Activated CD8-positive, alpha-beta memory T cell treated with anti-CD3 and anti-CD28 coated beads, Interleukin-2, amount 10 ng/mL, durations not matched to agents 7 days and 5 days (primary cell): ENCODE data around the gene CERS6. TPM values are rescaled to one million over a fixed set of nuclear protein-coding genes. Genes with fewer than 3 reads are reported as not detected.

Experiments
- ATAC-seq: fragments of 150-1000 bp; cut with Tn5 transposase; one replicate; pipeline ENCODE4 v1.10.0; 2021; ENCODE audit warnings: moderate library complexity
- CTCF ChIA-PET: fragments of 350-600 bp; sonication (Branson Sonifier 250); formaldehyde crosslinking; loops from one replicate; lab custom pipeline; 2021; ENCODE audit warnings: antibody characterized with exemption; lab: Charles Lee
- DNase-seq: peaks from one replicate; pipeline ENCODE4 v3.0.0-alpha.2; 2020
- H3K27ac Mint-ChIP-seq: one replicate; pipeline ENCODE4 v1.8.0; 2021; ENCODE audit warnings: mild to moderate bottlenecking, mixed read lengths
- H3K27me3 Mint-ChIP-seq: one replicate; pipeline ENCODE4 v1.8.0; 2021; ENCODE audit warnings: mixed read lengths
- H3K36me3 Mint-ChIP-seq: one replicate; pipeline ENCODE4 v1.8.0; 2021; ENCODE audit warnings: mild to moderate bottlenecking, mixed read lengths
- H3K4me1 Mint-ChIP-seq: one replicate; pipeline ENCODE4 v1.8.0; 2021; ENCODE audit warnings: mixed read lengths
- H3K4me3 Mint-ChIP-seq: one replicate; pipeline ENCODE4 v1.8.0; 2021; ENCODE audit warnings: mild to moderate bottlenecking, moderate library complexity, mixed read lengths
- H3K9me3 Mint-ChIP-seq: one replicate; pipeline ENCODE4 v1.8.0; 2022; ENCODE audit warnings: low read depth, mixed read lengths
- total RNA-seq, 2 experiments: library from RNA; stranded (reverse); gene quantifications; one replicate each; pipeline ENCODE4 v1.2.3, GENCODE V29; 2021

The CERS6 gene
- total RNA-seq, 2 experiments from 2014 or later, result 5.0 to 12.7 TPM

DNA sequence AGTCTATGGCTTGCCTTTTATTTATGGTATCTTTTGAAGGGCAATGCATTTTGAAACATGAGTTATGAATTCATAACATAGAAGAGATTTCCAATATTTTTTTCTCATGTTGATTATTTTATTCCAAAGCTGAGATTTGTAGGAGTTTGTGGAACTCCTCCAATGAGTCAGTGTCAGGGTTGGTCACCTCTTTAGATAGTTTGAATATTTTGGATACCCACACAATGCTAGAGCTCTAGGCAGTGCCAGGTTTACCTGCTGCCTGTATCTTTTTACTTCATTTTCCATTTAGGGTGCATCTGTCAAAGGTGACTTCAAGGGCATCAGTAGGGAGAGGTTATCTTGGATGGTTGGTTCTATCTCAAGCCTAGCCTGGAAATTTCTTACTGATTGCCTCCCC is 152.7 kb downstream of the CERS6 start:
- no peak overlapping the region for H3K27ac Mint-ChIP-seq
- ATAC-seq (no peak), DNase-seq (no peak)
- no peaks in the 10 kb centered on the region for H3K4me1 Mint-ChIP-seq
- peaks cover 8% of the 10 kb centered on the region for H3K36me3 Mint-ChIP-seq
- H3K4me3 Mint-ChIP-seq, result no peak overlapping the region
- CTCF ChIA-PET, result no interaction called here
- H3K9me3 Mint-ChIP-seq, result peaks cover 6% of the 10 kb centered on the region
- H3K27me3 Mint-ChIP-seq, result no peaks in the 10 kb centered on the region

DNA sequence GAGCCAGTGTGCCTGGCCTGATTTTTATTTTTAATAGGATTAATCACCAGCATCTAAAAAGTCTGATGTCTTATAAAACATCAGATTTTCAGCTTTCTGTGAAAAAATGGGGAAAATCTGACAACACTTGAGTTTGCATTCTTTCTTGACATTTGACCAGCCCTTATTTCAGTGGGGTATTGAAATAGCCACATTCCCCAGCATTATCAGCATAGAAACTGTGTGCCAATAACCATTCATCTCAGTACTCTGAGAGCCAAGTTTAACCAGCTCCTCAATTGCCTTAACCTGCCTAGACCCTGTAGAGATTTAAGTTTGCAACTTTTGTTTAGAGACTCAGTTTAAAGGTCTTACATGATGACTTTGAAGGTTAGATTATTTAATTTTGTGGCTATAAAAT is 155.0 kb downstream of the CERS6 start:
- H3K27ac Mint-ChIP-seq, result no peak overlapping the region
- H3K4me1 Mint-ChIP-seq, result no peaks in the 10 kb centered on the region
- no peak overlapping the region for H3K4me3 Mint-ChIP-seq
- ATAC-seq (no peak), DNase-seq (no peak)
- H3K27me3 Mint-ChIP-seq, result no peaks in the 10 kb centered on the region
- H3K9me3 Mint-ChIP-seq, result no peaks in the 10 kb centered on the region
- CTCF ChIA-PET, result no interaction called here
- peaks cover 2% of the 10 kb centered on the region for H3K36me3 Mint-ChIP-seq

DNA sequence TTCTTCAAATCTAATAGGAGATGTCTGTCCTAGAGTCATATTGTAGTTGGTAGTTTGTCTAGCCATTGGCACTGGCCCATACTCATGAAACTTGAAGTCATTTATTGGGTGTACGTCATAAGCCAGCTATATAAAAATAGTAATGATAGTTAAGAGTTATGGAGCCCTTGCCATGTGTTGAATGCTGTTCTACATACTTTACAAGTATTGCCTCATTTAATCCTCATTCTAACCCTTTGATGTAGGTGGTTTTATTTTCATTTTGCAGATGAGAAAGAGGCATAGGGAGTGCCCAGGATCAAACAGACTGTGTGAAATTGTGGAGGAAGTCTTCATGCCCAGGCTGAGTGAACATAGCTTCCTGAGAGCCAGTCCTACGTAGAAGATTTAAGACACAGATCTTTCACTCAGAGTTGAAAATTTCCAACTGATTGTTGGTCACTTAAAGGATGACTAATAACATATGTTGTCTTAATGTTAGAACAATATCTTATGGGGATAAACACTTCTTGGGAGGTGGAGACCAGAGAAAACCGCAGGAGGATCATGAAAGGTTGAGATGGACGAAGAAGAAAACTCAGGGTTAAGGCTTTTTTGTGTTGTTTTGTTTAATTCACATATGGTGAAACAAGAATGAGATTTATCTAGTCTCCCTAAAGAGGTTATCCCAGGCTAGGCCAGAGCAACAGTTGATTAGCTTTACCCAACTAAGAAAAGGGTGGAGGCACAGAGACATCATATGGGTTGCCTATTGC is 156.0 kb downstream of the CERS6 start:
- no peaks in the 10 kb centered on the region for H3K4me1 Mint-ChIP-seq
- CTCF ChIA-PET, result no interaction called here
- H3K27me3 Mint-ChIP-seq, result no peaks in the 10 kb centered on the region
- DNase-seq, result no peak
- ATAC-seq, result no peak
- no peak overlapping the region for H3K27ac Mint-ChIP-seq
- H3K4me3 Mint-ChIP-seq, result no peak overlapping the region
- H3K9me3 Mint-ChIP-seq, result no peaks in the 10 kb centered on the region
- no peaks in the 10 kb centered on the region for H3K36me3 Mint-ChIP-seq

DNA sequence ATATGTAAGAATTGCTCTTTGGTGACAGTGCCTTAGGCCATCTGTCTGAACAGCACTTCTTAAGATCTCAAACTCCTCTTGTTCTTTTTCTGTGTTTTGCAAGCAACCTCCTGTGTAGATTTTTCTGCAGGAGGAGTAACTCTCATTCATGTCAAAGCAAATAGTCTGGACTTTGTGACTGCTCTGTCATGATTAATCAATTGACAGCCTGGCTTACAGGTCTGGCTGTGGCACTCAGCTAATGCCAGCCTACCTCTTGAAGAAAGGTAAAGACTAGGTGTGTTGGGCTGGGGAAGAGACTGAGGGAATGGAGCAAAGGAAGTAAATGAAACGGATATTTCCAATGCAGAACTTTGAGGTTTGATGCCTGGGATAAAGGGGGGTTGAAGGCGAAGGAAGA is 156.6 kb downstream of the CERS6 start:
- ATAC-seq, result no peak
- no peak overlapping the region for H3K27ac Mint-ChIP-seq
- no peaks in the 10 kb centered on the region for H3K36me3 Mint-ChIP-seq
- no peak for DNase-seq
- CTCF ChIA-PET, result no interaction called here
- no peaks in the 10 kb centered on the region for H3K27me3 Mint-ChIP-seq
- H3K4me3 Mint-ChIP-seq, result no peak overlapping the region
- no peaks in the 10 kb centered on the region for H3K9me3 Mint-ChIP-seq
- no peaks in the 10 kb centered on the region for H3K4me1 Mint-ChIP-seq

DNA sequence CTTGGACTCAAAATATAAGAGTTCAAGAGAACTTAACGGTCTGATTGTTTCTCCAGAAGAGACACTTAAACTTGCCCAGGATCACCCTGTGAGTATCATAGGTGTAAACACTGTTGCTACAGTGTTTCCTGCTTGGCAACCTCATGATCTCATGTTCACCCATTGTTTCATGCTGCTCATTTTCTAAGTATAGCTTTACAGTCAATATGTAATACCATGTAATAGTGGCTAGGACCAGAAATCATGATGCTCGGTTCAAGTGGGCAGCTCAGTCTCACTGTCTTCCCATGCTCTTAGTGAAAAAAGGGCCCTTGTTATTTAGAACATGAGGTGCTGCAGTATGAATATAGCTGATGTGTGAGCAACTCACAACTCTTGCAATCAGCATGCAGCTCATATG is 157.5 kb downstream of the CERS6 start:
- Mint-ChIP-seq H3K4me3 (no peak overlapping the region), H3K27me3 (no peaks in the 10 kb centered on the region), H3K9me3 (no peaks in the 10 kb centered on the region), H3K4me1 (no peaks in the 10 kb centered on the region), H3K36me3 (no peaks in the 10 kb centered on the region), H3K27ac (no peak overlapping the region)
- ATAC-seq (no peak), DNase-seq (no peak)
- CTCF ChIA-PET, result no interaction called here

DNA sequence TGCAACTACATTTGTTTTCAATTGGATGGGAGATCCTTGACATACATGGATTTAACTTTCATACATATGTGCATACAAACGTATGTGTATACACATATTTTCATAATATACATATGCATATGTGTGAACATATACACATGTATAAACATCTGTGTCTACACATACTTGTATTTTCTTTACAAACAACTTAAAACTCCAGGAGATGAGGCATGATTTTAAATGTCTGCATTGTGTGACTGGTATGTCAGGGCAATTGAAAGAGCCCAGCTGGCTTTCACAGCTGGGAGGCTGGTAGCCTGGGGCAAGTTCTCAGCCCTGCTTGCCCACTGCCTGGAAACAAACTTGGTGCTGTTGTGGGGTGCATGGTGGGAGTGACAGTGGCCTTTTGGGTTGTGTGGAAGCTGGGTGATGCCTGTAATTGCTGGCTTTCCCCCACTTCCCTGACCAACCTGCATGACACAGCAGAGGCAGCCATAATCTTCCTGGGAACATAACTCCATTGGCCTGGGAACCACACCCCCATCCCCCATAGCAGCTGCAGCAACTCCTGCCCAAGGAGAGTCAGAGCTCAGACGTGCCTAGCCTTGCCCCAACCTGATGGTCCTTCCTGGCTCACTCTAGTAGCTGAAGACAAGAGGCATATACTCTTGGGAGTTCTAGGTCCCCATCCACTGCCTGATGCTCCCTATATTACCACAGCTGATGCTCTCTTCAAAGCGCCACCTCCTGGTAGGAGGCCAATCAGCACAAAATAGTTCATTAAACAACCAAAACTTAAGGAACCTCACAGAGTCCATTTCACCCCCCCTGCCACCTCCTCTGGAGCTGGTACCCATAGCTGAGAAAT is 158.3 kb downstream of the CERS6 start:
- CTCF ChIA-PET, result no interaction called here
- Mint-ChIP-seq H3K9me3 (no peaks in the 10 kb centered on the region), H3K4me3 (no peak overlapping the region), H3K4me1 (no peaks in the 10 kb centered on the region), H3K27ac (no peak overlapping the region), H3K27me3 (no peaks in the 10 kb centered on the region), H3K36me3 (no peaks in the 10 kb centered on the region)
- DNase-seq (no peak), ATAC-seq (no peak)

DNA sequence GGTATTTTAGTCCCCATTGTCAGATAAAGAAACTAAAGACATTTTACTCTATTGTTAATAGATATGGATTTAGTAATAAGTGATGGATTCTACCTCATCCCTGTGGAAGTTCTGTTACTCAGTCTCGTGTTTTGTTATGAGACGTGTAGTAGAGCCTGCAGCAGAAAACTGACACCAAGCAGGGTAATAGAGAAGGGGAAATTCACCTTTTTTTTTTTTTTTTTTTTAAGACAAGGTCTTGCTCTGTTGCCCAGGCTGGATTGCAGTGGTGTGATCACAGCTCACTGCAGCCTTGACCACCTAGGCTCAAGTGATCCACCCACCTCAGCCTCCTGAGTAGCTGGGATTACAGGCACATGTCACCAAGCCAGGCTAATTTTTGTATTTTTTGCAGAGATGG is 164.5 kb downstream of the CERS6 start:
- Mint-ChIP-seq H3K27ac (no peak overlapping the region), H3K9me3 (no peaks in the 10 kb centered on the region), H3K36me3 (no peaks in the 10 kb centered on the region), H3K4me1 (no peaks in the 10 kb centered on the region), H3K4me3 (no peak overlapping the region), H3K27me3 (no peaks in the 10 kb centered on the region)
- CTCF ChIA-PET, result no interaction called here
- ATAC-seq (no peak), DNase-seq (no peak)

DNA sequence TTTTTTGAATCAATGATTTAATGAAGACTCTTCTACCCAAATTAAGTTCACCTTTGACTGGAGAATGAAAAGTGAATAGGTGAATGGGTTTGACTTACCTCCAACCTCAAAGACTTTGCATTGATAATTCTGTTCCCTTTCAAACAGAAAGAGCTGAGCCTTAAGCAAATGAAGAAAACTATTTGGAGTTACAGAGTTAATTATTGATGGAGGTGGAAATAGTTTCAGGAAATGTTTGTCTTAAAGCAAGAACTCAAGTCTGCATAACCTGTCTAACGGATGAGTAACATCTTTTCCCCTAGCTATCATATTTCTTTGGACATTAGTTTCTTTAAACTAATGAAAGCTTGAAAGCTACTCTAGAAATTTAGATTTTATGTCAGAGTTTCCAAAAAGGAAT is 166.5 kb downstream of the CERS6 start:
- Mint-ChIP-seq H3K9me3 (no peaks in the 10 kb centered on the region), H3K36me3 (no peaks in the 10 kb centered on the region)
- CTCF ChIA-PET, result no interaction called here

DNA sequence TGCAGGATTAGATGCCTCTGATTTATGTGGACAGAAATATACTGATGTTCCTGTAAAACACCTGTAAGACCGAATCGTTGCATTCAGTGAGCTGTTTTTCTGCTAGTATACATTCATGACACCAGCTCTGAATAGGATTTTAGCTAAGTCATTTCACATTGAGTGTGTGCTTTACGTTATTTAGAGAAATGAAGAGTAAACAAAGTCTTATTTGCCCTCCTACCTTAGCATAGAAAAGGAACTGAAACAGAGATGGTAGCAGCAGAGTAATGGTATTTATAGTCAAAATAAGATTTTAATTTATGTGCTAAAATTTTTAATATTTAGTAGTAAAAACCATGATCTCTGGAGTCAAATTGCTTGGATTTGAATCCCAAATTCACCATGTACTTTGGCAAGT is 168.0 kb downstream of the CERS6 start:
- Mint-ChIP-seq H3K27me3 (peaks cover 3% of the 10 kb centered on the region), H3K27ac (no peak overlapping the region), H3K9me3 (no peaks in the 10 kb centered on the region), H3K36me3 (no peaks in the 10 kb centered on the region), H3K4me1 (no peaks in the 10 kb centered on the region), H3K4me3 (no peak overlapping the region)
- CTCF ChIA-PET, result no interaction called here
- ATAC-seq, result no peak
- no peak for DNase-seq

More for the DNA sequence above, 166.5 kb downstream of the CERS6 start:
- Mint-ChIP-seq H3K4me1 (no peaks in the 10 kb centered on the region), H3K27me3 (no peaks in the 10 kb centered on the region), H3K4me3 (no peak overlapping the region), H3K27ac (no peak overlapping the region)
- DNase-seq (no peak), ATAC-seq (no peak)

DNA sequence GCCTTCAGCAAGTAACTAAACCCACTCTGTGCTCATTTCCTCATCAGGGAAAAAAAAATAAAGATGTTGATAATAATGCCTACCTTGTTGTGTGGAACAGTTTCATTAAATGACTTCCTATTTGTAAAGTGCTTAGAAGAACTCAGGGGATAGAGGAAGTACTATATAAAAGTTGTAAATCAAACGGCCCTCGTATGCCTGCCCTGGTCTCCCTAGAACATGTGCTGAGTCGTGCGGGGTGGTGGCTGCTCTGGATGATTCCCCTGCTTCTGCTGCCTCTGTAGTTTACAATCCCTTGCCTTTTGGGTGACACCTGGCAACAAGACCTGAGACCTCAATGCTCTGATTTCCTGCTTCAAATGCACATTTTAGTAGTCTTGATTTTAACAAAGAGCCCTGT is 170.0 kb downstream of the CERS6 start:
- no peaks in the 10 kb centered on the region for H3K36me3 Mint-ChIP-seq
- no peaks in the 10 kb centered on the region for H3K4me1 Mint-ChIP-seq
- no peak overlapping the region for H3K4me3 Mint-ChIP-seq
- no peak overlapping the region for H3K27ac Mint-ChIP-seq
- H3K9me3 Mint-ChIP-seq, result no peaks in the 10 kb centered on the region
- ATAC-seq, result no peak
- CTCF ChIA-PET, result interaction anchor here (1.8 kb wide), 1 partner anchor 10 kb away, joined by 5 read pairs; no protein-coding TSS in a partner anchor
- no peak for DNase-seq
- peaks cover 3% of the 10 kb centered on the region for H3K27me3 Mint-ChIP-seq

DNA sequence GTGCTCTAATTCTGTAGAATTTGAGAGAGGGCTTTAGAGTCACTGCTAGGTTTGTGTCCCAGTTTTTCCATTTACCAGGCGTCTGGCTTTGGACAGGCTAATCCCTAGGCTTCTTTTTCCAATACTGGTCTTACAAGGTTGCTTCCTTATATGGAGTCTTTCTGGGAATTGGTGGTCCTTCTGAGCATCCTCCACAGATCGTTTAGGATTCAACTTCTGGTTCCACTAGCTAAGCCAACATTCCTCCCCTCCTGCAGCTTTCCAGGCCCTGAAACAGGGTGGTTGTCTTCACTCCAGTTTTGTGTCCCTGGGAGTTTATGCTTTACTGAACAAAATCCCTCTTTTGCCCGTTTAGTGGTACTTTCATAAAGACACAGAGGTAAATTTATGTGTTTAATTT is 170.6 kb downstream of the CERS6 start:
- Mint-ChIP-seq H3K27ac (no peak overlapping the region), H3K9me3 (no peaks in the 10 kb centered on the region)
- no peak for ATAC-seq

DNA sequence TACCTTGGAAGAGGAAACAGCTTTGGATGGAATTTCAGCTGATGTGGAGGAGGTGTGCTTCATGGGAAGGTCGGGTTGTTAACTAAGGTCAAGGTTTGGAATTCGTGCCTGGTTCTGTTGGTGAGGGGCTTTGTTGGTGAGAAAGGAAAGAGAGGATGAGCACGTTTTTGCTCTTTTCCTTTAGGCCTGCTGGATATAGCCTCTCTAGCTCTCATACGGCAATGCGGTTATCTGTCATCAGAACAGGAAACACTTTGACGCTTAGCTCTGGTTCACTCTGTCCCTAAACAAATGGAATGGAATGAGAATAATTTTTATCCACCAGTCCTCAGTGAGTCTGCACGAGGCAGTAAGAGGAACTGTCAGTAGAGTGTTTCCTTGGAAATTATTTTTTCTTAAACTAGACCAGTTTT is 176.6 kb downstream of the CERS6 start:
- no peak overlapping the region for H3K27ac Mint-ChIP-seq
- CTCF ChIA-PET, result no interaction called here
- peaks cover 1% of the 10 kb centered on the region for H3K27me3 Mint-ChIP-seq
- DNase-seq (no peak), ATAC-seq (no peak)
- no peak overlapping the region for H3K4me3 Mint-ChIP-seq
- H3K9me3 Mint-ChIP-seq, result no peaks in the 10 kb centered on the region
- H3K36me3 Mint-ChIP-seq, result no peaks in the 10 kb centered on the region
- no peaks in the 10 kb centered on the region for H3K4me1 Mint-ChIP-seq

More for the DNA sequence above, 170.6 kb downstream of the CERS6 start:
- H3K4me1 Mint-ChIP-seq, result no peaks in the 10 kb centered on the region
- no peak for DNase-seq
- peaks cover 3% of the 10 kb centered on the region for H3K27me3 Mint-ChIP-seq
- no peaks in the 10 kb centered on the region for H3K36me3 Mint-ChIP-seq
- H3K4me3 Mint-ChIP-seq, result no peak overlapping the region
- CTCF ChIA-PET, result no interaction called here

DNA sequence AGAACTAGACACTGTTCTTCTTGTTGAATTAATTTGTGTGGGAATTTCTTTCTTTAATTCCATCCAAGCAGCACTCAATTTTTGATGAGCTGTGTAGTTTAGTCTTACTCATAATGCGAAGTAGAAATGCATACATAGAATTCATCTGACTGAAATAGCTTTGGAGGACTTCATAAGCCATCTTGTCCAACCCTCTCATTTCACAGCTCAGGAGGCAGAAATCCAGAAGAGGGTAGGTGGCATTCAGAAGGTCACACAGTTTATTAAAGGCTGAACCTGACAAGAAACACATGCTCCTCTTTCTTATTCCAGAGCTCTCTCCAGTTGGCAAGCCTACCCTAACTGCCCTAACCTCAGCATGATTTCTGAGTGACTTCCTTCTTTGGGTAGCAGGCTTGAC is 177.1 kb downstream of the CERS6 start:
- CTCF ChIA-PET, result interaction anchor here (1.1 kb wide), 1 partner anchor 10 kb away, joined by 4 read pairs; no protein-coding TSS in a partner anchor
- Mint-ChIP-seq H3K4me3 (no peak overlapping the region), H3K4me1 (no peaks in the 10 kb centered on the region), H3K27me3 (no peaks in the 10 kb centered on the region), H3K9me3 (no peaks in the 10 kb centered on the region), H3K36me3 (no peaks in the 10 kb centered on the region), H3K27ac (no peak overlapping the region)
- DNase-seq (no peak), ATAC-seq (no peak)

DNA sequence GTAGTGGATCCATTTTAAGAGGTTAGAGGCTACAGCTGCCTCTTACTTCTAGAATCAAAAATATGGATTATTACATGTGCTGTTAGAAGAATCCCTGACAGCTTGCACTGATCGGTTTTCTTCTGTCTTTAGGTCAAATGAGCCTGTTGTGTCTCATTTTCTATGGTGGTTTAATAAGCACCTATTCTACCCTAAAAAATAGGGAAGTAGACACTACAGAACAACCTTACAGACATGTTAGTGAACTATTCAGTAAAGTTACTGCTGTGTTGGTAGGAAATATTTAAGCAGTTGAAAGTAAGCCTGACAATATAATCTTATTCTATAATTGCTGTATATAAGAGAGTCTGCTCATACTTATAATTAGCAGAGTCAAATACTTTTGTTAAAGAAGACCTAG is 177.8 kb downstream of the CERS6 start:
- Mint-ChIP-seq H3K4me3 (no peak overlapping the region), H3K9me3 (no peaks in the 10 kb centered on the region)
- CTCF ChIA-PET, result interaction anchor here (1.1 kb wide), 1 partner anchor 9 kb away, joined by 4 read pairs; no protein-coding TSS in a partner anchor

More for the DNA sequence above, 177.8 kb downstream of the CERS6 start:
- Mint-ChIP-seq H3K27me3 (no peaks in the 10 kb centered on the region), H3K4me1 (no peaks in the 10 kb centered on the region), H3K36me3 (no peaks in the 10 kb centered on the region), H3K27ac (no peak overlapping the region)
- DNase-seq (no peak), ATAC-seq (no peak)
